ENCODE results near the gene FADS3. TPM values are rescaled to one million over a fixed set of nuclear protein-coding genes. Genes with fewer than 3 reads are reported as not detected.

FADS3 gene
- total and polyA plus RNA-seq, 9 of the 15 experiments (the other 6 are each of a cell fraction or from before 2014, with no cell fraction given), result 0.97 to 148 (median 92.7) TPM

GRCh38 chr11:61871158-61871597 lies 20.2 kb downstream of the FADS3 start (continued):
- TF ChIP-seq MYC (IDR thresholded peaks at IDR 0.05; ENCODE audit: low read depth, low read length) (peak; percentile 46), MYC (CRISPR knock-in tag; IDR thresholded peaks at IDR 0.05; ENCODE audit: borderline replicate concordance, low read depth) (no peak), ZNF57 (CRISPR knock-in tag; IDR thresholded peaks at IDR 0.05) (no peak), SRSF3 (IDR thresholded peaks at IDR 0.05; ENCODE audit: insufficient read depth, low read length) (no peak), ZBTB1 (CRISPR knock-in tag; IDR thresholded peaks at IDR 0.05; ENCODE audit: borderline replicate concordance, low read depth) (no peak), ELF2 (CRISPR knock-in tag; IDR thresholded peaks at IDR 0.05) (0 out of 2 replicates have a peak, but pooled peaks have one; percentile 45), ZNF76 (CRISPR knock-in tag; IDR thresholded peaks at IDR 0.05; ENCODE audit: borderline replicate concordance) (no peak), RAD21 (CRISPR knock-in tag; conservative IDR thresholded peaks at IDR 0.05 in 1 of 2, IDR thresholded peaks at IDR 0.05 in 1 of 2) (peak; percentile 93 to 96), MXI1 (IDR thresholded peaks at IDR 0.05; ENCODE audit: low read depth, low read length) (no peak), SREBF2 (CRISPR knock-in tag; IDR thresholded peaks at IDR 0.05) (no peak), ZBTB40 (IDR thresholded peaks at IDR 0.05) (no peak), ZBTB40 (CRISPR knock-in tag; IDR thresholded peaks at IDR 0.05) (no peak), NELFE (IDR thresholded peaks at IDR 0.05; ENCODE audit: insufficient read depth, insufficient read length) (no peak), ZNF197 (CRISPR knock-in tag; IDR thresholded peaks at IDR 0.05; ENCODE audit: low read depth) (no peak)
- TF ChIP-seq, protein P1, sequence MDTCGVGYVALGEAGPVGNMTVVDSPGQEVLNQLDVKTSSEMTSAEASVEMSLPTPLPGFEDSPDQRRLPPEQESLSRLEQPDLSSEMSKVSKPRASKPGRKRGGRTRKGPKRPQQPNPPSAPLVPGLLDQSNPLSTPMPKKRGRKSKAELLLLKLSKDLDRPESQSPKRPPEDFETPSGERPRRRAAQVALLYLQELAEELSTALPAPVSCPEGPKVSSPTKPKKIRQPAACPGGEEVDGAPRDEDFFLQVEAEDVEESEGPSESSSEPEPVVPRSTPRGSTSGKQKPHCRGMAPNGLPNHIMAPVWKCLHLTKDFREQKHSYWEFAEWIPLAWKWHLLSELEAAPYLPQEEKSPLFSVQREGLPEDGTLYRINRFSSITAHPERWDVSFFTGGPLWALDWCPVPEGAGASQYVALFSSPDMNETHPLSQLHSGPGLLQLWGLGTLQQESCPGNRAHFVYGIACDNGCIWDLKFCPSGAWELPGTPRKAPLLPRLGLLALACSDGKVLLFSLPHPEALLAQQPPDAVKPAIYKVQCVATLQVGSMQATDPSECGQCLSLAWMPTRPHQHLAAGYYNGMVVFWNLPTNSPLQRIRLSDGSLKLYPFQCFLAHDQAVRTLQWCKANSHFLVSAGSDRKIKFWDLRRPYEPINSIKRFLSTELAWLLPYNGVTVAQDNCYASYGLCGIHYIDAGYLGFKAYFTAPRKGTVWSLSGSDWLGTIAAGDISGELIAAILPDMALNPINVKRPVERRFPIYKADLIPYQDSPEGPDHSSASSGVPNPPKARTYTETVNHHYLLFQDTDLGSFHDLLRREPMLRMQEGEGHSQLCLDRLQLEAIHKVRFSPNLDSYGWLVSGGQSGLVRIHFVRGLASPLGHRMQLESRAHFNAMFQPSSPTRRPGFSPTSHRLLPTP (IDR thresholded peaks at IDR 0.05; ENCODE audit: borderline replicate concordance, extremely low read depth, insufficient read length), result no peak
- TF ChIP-seq, protein P2, sequence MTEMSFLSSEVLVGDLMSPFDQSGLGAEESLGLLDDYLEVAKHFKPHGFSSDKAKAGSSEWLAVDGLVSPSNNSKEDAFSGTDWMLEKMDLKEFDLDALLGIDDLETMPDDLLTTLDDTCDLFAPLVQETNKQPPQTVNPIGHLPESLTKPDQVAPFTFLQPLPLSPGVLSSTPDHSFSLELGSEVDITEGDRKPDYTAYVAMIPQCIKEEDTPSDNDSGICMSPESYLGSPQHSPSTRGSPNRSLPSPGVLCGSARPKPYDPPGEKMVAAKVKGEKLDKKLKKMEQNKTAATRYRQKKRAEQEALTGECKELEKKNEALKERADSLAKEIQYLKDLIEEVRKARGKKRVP (CRISPR knock-in tag; IDR thresholded peaks at IDR 0.05), result no peak

All from K562 (cell line).